ENCODE data around the gene SLC25A33. TPM values are rescaled to one million over a fixed set of nuclear protein-coding genes. Genes with fewer than 3 reads are reported as not detected.
"Not testable (repeated sequence)": the region's sequence is repeated elsewhere in the genome, so short reads cannot be mapped to it uniquely, and the experiment has no call there.

SLC25A33 gene
- total RNA-seq, 5 donors from 2014 or later (not counting 1 experiment from before 2014, with no cell fraction given): 2.8 to 6.2 (median 4.4) TPM

DNA sequence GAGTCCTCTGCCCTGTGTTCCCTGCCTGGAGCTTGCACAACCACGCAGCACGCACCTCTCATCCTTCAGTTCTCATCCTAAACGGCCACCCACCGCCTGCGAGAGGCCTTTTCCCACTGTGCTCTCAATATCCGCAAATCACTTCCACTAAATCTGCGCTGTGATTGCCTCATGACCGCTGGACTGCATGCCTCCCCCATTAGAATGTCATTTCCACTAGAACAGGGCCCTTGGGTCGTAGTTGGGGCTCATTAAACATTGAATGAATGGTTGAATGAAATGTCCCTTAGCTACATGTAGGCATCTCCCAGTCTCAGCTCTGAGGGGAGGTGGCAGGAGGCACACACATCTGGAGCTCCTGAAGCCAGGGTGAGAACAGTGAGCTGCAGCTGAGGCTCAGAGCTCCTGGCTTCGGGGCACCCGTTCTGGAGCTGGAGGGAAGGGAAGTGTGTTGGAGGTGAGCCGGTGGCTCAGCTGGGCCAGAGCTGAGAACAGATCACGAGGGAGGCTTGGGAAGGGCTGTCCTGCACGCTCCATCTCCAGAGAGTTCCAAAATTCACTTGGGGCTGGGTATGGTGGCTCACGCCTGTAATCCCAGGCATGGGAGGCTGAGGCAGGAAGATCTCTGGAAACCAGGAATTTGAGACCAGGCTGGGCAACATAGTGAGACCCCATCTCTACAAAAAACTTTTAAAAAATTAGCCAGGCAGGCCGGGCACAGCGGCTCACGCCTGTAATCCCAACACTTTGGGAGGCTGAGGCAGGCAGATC, 79.8 kb downstream of the SLC25A33 start:
- Mint-ChIP-seq H3K27ac (no peak overlapping the region), H3K4me1 (peaks cover 0 to 2% (median 0%) of the 10 kb centered on the region in 3 donors), H3K36me3 (no peaks in the 10 kb centered on the region), H3K4me3 (no peak overlapping the region), H3K9me3 (no peaks in the 10 kb centered on the region), H3K27me3 (peaks cover 0 to 8% of the 10 kb centered on the region in 2 donors)
- DNase-seq (no peak), ATAC-seq (replicated peaks in 1 of 4) (no peak)
- ChIA-PET POLR2A (no interaction called here), CTCF (interaction anchor here in 1 of 2 donors (0.6 kb wide), 1 partner anchor 78 kb away, joined by 3 read pairs; no protein-coding TSS in a partner anchor)
- no peaks in the 10 kb centered on the region for H3K9me3 ChIP-seq
- 88% methylated on average over 11 of the region's 18 CpGs for WGBS (ENCODE audit: insufficient coverage)
- no peaks in the 10 kb centered on the region for H3K36me3 ChIP-seq (ENCODE audit: control insufficient read depth in 2 of 2, extremely low read depth in 1 of 2, insufficient read depth in 1 of 2, low read length in 1 of 2)
- H3K27ac ChIP-seq (ENCODE audit: low read length): no peak overlapping the region
- no peak overlapping the region for H3K4me3 ChIP-seq (ENCODE audit: control insufficient read depth in 1 of 2, extremely low read depth in 1 of 2, low read length in 1 of 2)
- peaks cover 0 to 22% of the 10 kb centered on the region in 2 experiments for H3K27me3 ChIP-seq (replicated peaks in 1 of 2; ENCODE audit: control insufficient read depth in 2 of 2, extremely low read depth in 1 of 2, insufficient read depth in 2 of 2, low read length in 1 of 2)
- peaks cover 0 to 6% of the 10 kb centered on the region in 2 experiments for H3K4me1 ChIP-seq (ENCODE audit: control insufficient read depth in 1 of 2, extremely low read depth in 1 of 2, insufficient read depth in 2 of 2, low read length in 2 of 2)

DNA sequence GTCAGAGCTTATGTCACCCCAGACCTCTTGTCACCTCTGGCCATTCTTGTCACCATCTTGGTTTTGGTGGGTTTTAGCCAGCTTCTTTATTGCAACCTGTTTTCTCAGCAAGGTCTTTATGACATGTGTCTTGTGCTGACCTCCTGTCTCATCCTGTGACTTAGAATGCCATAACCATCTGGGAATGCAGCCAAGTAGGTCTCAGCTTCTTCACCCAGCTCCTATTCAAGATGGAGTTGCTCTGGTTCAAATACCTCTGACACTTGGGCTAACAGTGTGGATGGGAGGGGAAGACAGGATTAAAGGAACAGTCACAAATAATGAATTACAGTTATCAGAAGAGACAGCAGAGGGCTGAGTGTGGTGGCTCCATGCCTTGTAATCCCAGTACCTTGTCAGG, 81.8 kb downstream of the SLC25A33 start:
- Mint-ChIP-seq H3K4me3 (no peak overlapping the region), H3K9me3 (no peaks in the 10 kb centered on the region)
- no peak for ATAC-seq (replicated peaks in 1 of 4)

DNA sequence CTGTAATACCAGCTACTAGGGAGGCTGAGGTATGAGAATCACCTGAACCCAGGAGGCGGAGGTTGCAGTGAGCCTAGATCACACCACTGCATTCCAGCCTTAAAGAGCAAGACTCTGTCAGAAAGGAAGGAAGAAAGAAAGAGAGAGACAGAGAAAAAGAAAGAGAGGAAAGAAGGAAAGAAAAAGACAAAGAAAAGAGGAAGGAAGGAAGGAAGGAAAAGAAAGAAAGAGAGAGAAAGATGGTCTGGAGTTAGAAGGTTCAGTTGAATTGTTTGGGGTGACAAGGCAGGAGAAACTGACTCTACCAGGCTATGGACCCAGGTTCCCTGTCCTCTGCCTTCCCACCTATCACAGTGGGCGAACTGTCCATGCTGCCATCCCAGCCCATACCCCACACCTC, 84.8 kb downstream of the SLC25A33 start:
- Mint-ChIP-seq H3K4me3 (peak overlapping the region in 1 of 3 donors; percentile 28), H3K27me3 (peaks cover 0 to 5% of the 10 kb centered on the region in 2 donors), H3K9me3 (no peaks in the 10 kb centered on the region), H3K27ac (no peak overlapping the region), H3K36me3 (no peaks in the 10 kb centered on the region), H3K4me1 (peaks cover 22 to 35% (median 27%) of the 10 kb centered on the region in 3 donors)
- Histone ChIP-seq H3K9me3 (no peaks in the 10 kb centered on the region), H3K27me3 (replicated peaks in 1 of 2; ENCODE audit: control insufficient read depth in 2 of 2, extremely low read depth in 1 of 2, insufficient read depth in 2 of 2, low read length in 1 of 2) (peaks cover 0 to 11% of the 10 kb centered on the region in 2 experiments), H3K4me1 (ENCODE audit: control insufficient read depth in 1 of 2, extremely low read depth in 1 of 2, insufficient read depth in 2 of 2, low read length in 2 of 2) (peaks cover 11 to 32% of the 10 kb centered on the region in 2 experiments), H3K27ac (ENCODE audit: low read length) (no peak overlapping the region), H3K36me3 (ENCODE audit: control insufficient read depth in 2 of 2, extremely low read depth in 1 of 2, insufficient read depth in 1 of 2, low read length in 1 of 2) (no peaks in the 10 kb centered on the region), H3K4me3 (ENCODE audit: control insufficient read depth in 1 of 2, extremely low read depth in 1 of 2, low read length in 1 of 2) (no peak overlapping the region)
- CTCF ChIA-PET: interaction anchor here (0.7 to 0.8 kb wide), 2 partner anchors 79 to 1809 kb away, joined by 3 to 5 read pairs; no protein-coding TSS in a partner anchor
- DNase-seq: no peak
- 100% methylated on average over 1 of the region's 2 CpGs for WGBS (ENCODE audit: insufficient coverage)
- POLR2A ChIA-PET: interaction anchor here in 1 of 2 donors (0.5 kb wide), 1 partner anchor 163 kb away, joined by 6 read pairs; no protein-coding TSS in a partner anchor
- ATAC-seq (replicated peaks in 1 of 4): no peak

More for the DNA sequence above, 81.8 kb downstream of the SLC25A33 start:
- Mint-ChIP-seq H3K27me3 (peaks cover 0 to 8% of the 10 kb centered on the region in 2 donors), H3K4me1 (peaks cover 2 to 10% (median 2%) of the 10 kb centered on the region in 3 donors), H3K36me3 (no peaks in the 10 kb centered on the region), H3K27ac (no peak overlapping the region)
- Histone ChIP-seq H3K27ac (ENCODE audit: low read length) (no peak overlapping the region), H3K27me3 (replicated peaks in 1 of 2; ENCODE audit: control insufficient read depth in 2 of 2, extremely low read depth in 1 of 2, insufficient read depth in 2 of 2, low read length in 1 of 2) (peaks cover 0 to 25% of the 10 kb centered on the region in 2 experiments), H3K36me3 (ENCODE audit: control insufficient read depth in 2 of 2, extremely low read depth in 1 of 2, insufficient read depth in 1 of 2, low read length in 1 of 2) (no peaks in the 10 kb centered on the region), H3K9me3 (no peaks in the 10 kb centered on the region), H3K4me3 (ENCODE audit: control insufficient read depth in 1 of 2, extremely low read depth in 1 of 2, low read length in 1 of 2) (no peak overlapping the region), H3K4me1 (ENCODE audit: control insufficient read depth in 1 of 2, extremely low read depth in 1 of 2, insufficient read depth in 2 of 2, low read length in 2 of 2) (peaks cover 0 to 4% of the 10 kb centered on the region in 2 experiments)
- CTCF ChIA-PET: no interaction called here
- no peak for DNase-seq
- POLR2A ChIA-PET: no interaction called here

DNA sequence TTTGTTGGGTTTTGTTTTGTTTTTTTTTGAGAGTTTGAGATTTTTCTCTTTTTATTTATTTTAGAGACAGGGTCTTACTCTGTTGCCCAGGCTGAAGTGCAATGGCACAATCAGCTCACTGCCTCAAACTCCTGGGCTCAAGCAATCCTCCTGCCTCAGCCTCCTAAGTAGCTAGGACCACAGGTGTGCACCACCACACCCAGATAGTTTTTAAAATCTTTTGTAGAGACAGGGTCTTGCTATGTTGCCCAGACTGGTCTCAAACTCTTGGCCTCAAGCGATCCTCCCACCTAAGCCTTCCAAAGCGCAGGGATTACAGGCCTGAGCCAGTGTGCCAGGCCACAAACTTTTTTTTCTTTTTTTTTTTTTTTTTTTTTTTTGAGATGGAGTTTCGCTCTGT, 85.8 kb downstream of the SLC25A33 start:
- POLR2A ChIA-PET: interaction anchor here (0.7 kb wide), 2 partner anchors 74 to 106 kb away, joined by 3 read pairs; no protein-coding TSS in a partner anchor
- H3K27me3 ChIP-seq (replicated peaks in 1 of 2; ENCODE audit: control insufficient read depth in 2 of 2, extremely low read depth in 1 of 2, insufficient read depth in 2 of 2, low read length in 1 of 2); H3K4me3 ChIP-seq (ENCODE audit: control insufficient read depth in 1 of 2, extremely low read depth in 1 of 2, low read length in 1 of 2); ATAC-seq (replicated peaks in 1 of 4); H3K27ac Mint-ChIP-seq; H3K36me3 Mint-ChIP-seq; H3K9me3 Mint-ChIP-seq; H3K9me3 ChIP-seq; H3K27me3 Mint-ChIP-seq; H3K36me3 ChIP-seq (ENCODE audit: control insufficient read depth in 2 of 2, extremely low read depth in 1 of 2, insufficient read depth in 1 of 2, low read length in 1 of 2); H3K27ac ChIP-seq (ENCODE audit: low read length); DNase-seq: not testable (repeated sequence)
- H3K4me1 Mint-ChIP-seq: peaks cover 22 to 40% (median 35%) of the 10 kb centered on the region in 3 donors
- no CpG with 5 or more reads among the region's 3 CpGs for WGBS (ENCODE audit: insufficient coverage)
- peak overlapping the region in 1 of 3 donors; percentile 24 for H3K4me3 Mint-ChIP-seq
- peaks cover 14 to 40% of the 10 kb centered on the region in 2 experiments for H3K4me1 ChIP-seq (ENCODE audit: control insufficient read depth in 1 of 2, extremely low read depth in 1 of 2, insufficient read depth in 2 of 2, low read length in 2 of 2)
- CTCF ChIA-PET: interaction anchor here in 1 of 2 donors (0.7 kb wide), 1 partner anchor 245 kb away, joined by 8 read pairs; no protein-coding TSS in a partner anchor

DNA sequence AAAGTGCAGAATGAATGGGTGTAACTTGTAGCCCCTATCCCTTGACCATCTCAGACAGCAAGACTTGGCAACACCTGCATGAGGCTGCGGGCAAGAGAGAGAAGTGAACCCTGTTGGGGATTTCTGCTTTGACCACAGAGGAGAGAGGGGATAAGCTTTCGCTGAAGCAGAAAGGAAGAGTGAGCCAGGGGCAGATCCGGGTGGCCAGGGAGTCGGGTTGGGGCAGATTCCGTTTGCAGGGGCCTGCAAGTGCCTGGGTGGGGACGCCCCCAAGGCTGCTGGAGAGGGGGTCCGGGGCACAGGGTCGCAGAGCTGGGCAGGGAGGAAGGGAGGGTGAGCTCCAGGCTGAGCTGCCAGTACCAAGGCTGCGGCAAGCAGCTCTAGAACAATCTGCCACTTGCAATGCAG, 86.9 kb downstream of the SLC25A33 start:
- H3K9me3 Mint-ChIP-seq: no peaks in the 10 kb centered on the region
- ChIA-PET CTCF (interaction anchor here (0.6 to 5.5 kb wide), 7 partner anchors 28 to 117 kb away, joined by 3 to 60 read pairs (median 4); partner anchors contain the start of gene PIK3CD (in 1 of the 2)), POLR2A (interaction anchor here in 1 of 2 donors (0.6 kb wide), 1 partner anchor 27 kb away, joined by 21 read pairs; no protein-coding TSS in a partner anchor)
- Histone ChIP-seq H3K27ac (ENCODE audit: low read length) (no peak overlapping the region), H3K36me3 (ENCODE audit: control insufficient read depth in 2 of 2, extremely low read depth in 1 of 2, insufficient read depth in 1 of 2, low read length in 1 of 2) (no peaks in the 10 kb centered on the region), H3K4me3 (ENCODE audit: control insufficient read depth in 1 of 2, extremely low read depth in 1 of 2, low read length in 1 of 2) (peak overlapping the region; percentile 64 to 87), H3K4me1 (ENCODE audit: control insufficient read depth in 1 of 2, extremely low read depth in 1 of 2, insufficient read depth in 2 of 2, low read length in 2 of 2) (peaks cover 18 to 46% of the 10 kb centered on the region in 2 experiments), H3K27me3 (replicated peaks in 1 of 2; ENCODE audit: control insufficient read depth in 2 of 2, extremely low read depth in 1 of 2, insufficient read depth in 2 of 2, low read length in 1 of 2) (peaks cover 0 to 3% of the 10 kb centered on the region in 2 experiments), H3K9me3 (no peaks in the 10 kb centered on the region)
- H3K4me1 Mint-ChIP-seq: peaks cover 30 to 49% (median 45%) of the 10 kb centered on the region in 3 donors
- ATAC-seq (replicated peaks in 1 of 4) (no peak), DNase-seq (peak in 5 of 35 experiments; percentile 2 to 60 (median 18))
- WGBS (ENCODE audit: insufficient coverage): 14% methylated on average over 9 of the region's 9 CpGs
- H3K27ac Mint-ChIP-seq: peak overlapping the region; percentile 71 to 82
- peaks cover 5% of the 10 kb centered on the region for H3K36me3 Mint-ChIP-seq
- H3K27me3 Mint-ChIP-seq: no peaks in the 10 kb centered on the region
- peak overlapping the region; percentile 88 to 97 (median 90) for H3K4me3 Mint-ChIP-seq

Data from T-cell (primary cell).